ENCODE data around the gene CADPS2.
"Not testable (repeated sequence)": the region's sequence is repeated elsewhere in the genome, so short reads cannot be mapped to it uniquely, and the experiment has no call there.

Gene CADPS2

GRCh38 chr7:122651451-122651850 is 234.8 kb downstream of the CADPS2 start:
- TF ChIP-seq, protein P1, sequence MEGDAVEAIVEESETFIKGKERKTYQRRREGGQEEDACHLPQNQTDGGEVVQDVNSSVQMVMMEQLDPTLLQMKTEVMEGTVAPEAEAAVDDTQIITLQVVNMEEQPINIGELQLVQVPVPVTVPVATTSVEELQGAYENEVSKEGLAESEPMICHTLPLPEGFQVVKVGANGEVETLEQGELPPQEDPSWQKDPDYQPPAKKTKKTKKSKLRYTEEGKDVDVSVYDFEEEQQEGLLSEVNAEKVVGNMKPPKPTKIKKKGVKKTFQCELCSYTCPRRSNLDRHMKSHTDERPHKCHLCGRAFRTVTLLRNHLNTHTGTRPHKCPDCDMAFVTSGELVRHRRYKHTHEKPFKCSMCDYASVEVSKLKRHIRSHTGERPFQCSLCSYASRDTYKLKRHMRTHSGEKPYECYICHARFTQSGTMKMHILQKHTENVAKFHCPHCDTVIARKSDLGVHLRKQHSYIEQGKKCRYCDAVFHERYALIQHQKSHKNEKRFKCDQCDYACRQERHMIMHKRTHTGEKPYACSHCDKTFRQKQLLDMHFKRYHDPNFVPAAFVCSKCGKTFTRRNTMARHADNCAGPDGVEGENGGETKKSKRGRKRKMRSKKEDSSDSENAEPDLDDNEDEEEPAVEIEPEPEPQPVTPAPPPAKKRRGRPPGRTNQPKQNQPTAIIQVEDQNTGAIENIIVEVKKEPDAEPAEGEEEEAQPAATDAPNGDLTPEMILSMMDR (IDR thresholded peaks at IDR 0.05; ENCODE audit: low read depth, low read length, missing control alignments) = no peak
- no peak for DNase-seq (ENCODE audit: extremely low read depth, low read depth)

DNA sequence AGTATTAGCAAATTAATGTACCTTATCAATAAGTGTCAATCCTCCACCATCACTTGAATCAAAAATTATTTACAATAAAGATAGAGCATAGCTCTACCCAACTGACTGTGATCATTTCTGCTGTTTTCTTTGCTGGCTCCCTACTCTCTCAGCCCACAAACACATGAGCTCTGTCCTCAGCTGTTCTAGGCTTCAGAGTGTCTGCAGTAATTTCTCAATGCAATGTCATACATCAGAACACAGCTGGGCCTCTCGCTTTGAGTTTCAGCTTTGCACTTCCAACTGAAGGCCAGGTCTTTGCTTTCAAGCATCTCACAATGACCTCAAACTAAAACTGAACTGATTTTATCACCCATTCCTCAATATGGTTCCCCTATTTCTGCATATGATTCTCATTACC is 243.0 kb downstream of the CADPS2 start:
- no peak overlapping the region for H3K4me3 ChIP-seq (replicated peaks; ENCODE audit: low read depth, low read length)
- no peak for DNase-seq (ENCODE audit: extremely low read depth, low read depth)
- TF ChIP-seq, protein P1 (IDR thresholded peaks at IDR 0.05; ENCODE audit: low read depth, low read length, missing control alignments) = no peak

More at GRCh38 chr7:122651451-122651850, 234.8 kb downstream of the CADPS2 start:
- no peak overlapping the region for H3K4me3 ChIP-seq (replicated peaks; ENCODE audit: low read depth, low read length)

DNA sequence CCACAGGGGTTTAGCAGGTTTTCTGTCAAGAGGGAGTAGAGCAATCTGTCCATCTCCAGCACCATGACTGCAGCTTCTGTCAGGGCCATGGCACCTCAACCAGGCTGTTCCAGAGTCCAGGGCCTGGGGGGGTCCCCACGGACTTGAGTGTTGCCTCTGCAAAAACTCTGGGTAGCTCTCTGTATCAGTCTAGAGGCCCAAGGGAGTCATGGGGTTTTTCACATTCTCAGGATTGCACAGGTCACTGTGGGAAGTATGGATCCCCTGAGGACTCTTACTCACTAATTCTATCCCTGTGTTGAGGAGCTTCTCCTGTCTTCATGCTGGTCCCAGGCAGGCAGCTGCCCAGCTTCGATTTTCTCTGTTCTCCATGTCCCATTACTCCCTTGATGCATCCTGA is 247.8 kb downstream of the CADPS2 start:
- DNase-seq (ENCODE audit: extremely low read depth, low read depth) = no peak
- TF ChIP-seq, protein P1 (IDR thresholded peaks at IDR 0.05; ENCODE audit: low read depth, low read length, missing control alignments) = no peak
- H3K4me3 ChIP-seq (replicated peaks; ENCODE audit: low read depth, low read length) = no peak overlapping the region

GRCh38 chr7:122637784-122638183 is 248.5 kb downstream of the CADPS2 start:
- H3K4me3 ChIP-seq (replicated peaks; ENCODE audit: low read depth, low read length) = no peak overlapping the region
- TF ChIP-seq, protein P1 (IDR thresholded peaks at IDR 0.05; ENCODE audit: low read depth, low read length, missing control alignments) = no peak
- DNase-seq (ENCODE audit: extremely low read depth, low read depth) = no peak

DNA sequence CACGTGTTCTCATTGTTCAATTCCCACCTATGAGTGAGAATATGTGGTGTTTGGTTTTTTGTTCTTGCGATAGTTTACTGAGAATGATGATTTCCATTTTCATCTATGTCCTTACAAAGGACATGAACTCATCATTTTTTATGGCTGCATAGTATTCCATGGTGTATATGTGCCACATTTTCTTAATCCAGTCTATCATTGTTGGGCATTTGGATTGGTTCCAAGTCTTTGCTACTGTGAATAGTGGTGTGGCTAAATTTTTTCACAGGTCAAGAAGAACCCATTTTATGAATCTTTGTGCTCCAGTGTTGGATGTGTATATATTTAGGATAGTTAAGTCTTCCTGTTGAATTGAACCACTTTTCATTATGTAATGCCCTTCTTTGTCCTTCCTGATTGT is 250.8 kb downstream of the CADPS2 start:
- H3K4me3 ChIP-seq (replicated peaks; ENCODE audit: low read depth, low read length); DNase-seq (ENCODE audit: extremely low read depth, low read depth): not testable (repeated sequence)

DNA sequence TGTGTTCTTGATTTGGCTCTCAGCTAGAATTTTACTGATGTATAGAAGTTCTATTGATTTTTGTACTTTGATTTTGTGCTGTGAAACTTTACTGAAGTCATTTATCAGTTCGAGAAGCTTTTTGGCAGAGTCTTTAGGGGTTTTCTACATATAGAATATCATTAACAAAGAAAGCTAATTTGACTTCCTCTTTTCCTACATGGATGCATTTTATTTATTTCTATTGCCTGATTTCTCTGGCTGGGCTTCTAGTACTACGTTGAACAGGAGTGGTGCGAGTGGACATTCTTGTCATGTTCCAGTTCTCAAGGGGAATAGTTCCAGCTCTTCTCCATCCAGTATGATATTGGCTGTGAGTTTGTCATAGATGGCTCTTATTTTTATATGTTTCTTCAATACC is 252.8 kb downstream of the CADPS2 start:
- no peak for DNase-seq (ENCODE audit: extremely low read depth, low read depth)
- no peak overlapping the region for H3K4me3 ChIP-seq (replicated peaks; ENCODE audit: low read depth, low read length)
- TF ChIP-seq, protein P1 (IDR thresholded peaks at IDR 0.05; ENCODE audit: low read depth, low read length, missing control alignments) = no peak

DNA sequence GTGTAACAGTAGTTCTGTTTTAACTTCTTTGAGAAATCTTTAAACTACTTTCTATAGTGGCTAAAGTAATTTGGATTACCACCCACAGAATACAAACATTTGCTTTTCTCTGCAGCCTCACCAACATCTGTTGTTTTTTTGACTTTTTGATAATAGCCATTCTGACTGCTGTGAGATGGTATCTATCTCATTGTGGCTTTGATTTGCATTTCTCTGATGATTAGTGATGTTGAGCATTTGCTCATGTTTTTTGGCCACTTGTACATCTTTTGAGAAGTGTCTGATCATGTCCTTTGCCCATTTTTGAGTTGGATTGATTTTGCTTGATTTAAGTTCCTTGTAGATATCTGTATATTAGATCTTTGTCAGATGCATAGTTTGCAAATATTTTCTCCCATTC is 254.0 kb downstream of the CADPS2 start:
- no peak for DNase-seq (ENCODE audit: extremely low read depth, low read depth)
- TF ChIP-seq, protein P1 (IDR thresholded peaks at IDR 0.05; ENCODE audit: low read depth, low read length, missing control alignments) = no peak
- no peak overlapping the region for H3K4me3 ChIP-seq (replicated peaks; ENCODE audit: low read depth, low read length)
